ENCODE data around the gene SARS2. TPM values are rescaled to one million over a fixed set of nuclear protein-coding genes. Genes with fewer than 3 reads are reported as not detected.

SARS2 gene
- total RNA-seq, 1 experiment from 2014 or later = 74.7 TPM

- Mint-ChIP-seq H3K4me1 (peaks cover 10% of the 10 kb centered on the region), H3K4me3 (peak overlapping the region; percentile 82; the same call in 1 of the 2 replicates), H3K9me3 (peaks cover 7% of the 10 kb centered on the region), H3K27me3 (ENCODE audit: low read depth) (no peaks in the 10 kb centered on the region), H3K27ac (peak overlapping the region; percentile 31; the same call in 1 of the 2 replicates), H3K36me3 (peaks cover 51% of the 10 kb centered on the region)
- CTCF ChIA-PET = interaction anchor here (0.6 to 2.5 kb wide), 4 partner anchors 29 to 198 kb away, joined by 3 to 14 read pairs (median 3); partner anchors contain the start of genes NFKBIB and SIRT2
- no peak for ATAC-seq
- DNase-seq (ENCODE audit: low spot score) = no peak
- TF ChIP-seq MLX (CRISPR knock-in tag; IDR thresholded peaks at IDR 0.05) (no peak), USF1 (CRISPR knock-in tag; IDR thresholded peaks at IDR 0.05) (no peak), MXD4 (CRISPR knock-in tag; IDR thresholded peaks at IDR 0.05; ENCODE audit: borderline replicate concordance) (no peak), CREM (CRISPR knock-in tag; IDR thresholded peaks at IDR 0.05) (no peak), GABPB1 (CRISPR knock-in tag; IDR thresholded peaks at IDR 0.05) (no peak), E2F1 (CRISPR knock-in tag; IDR thresholded peaks at IDR 0.05) (no peak), ATF3 (CRISPR knock-in tag; conservative IDR thresholded peaks at IDR 0.05) (no peak), AR (CRISPR knock-in tag; IDR thresholded peaks at IDR 0.05) (no peak), JAZF1 (CRISPR knock-in tag; IDR thresholded peaks at IDR 0.05) (no peak), RELA (CRISPR knock-in tag; IDR thresholded peaks at IDR 0.05; ENCODE audit: borderline replicate concordance) (no peak), ZNF396 (CRISPR knock-in tag; IDR thresholded peaks at IDR 0.05; ENCODE audit: borderline replicate concordance) (no peak), NFE2L1 (CRISPR knock-in tag; IDR thresholded peaks at IDR 0.05) (no peak), ZBTB21 (CRISPR knock-in tag; IDR thresholded peaks at IDR 0.05; ENCODE audit: borderline replicate concordance) (no peak), NFYB (CRISPR knock-in tag; conservative IDR thresholded peaks at IDR 0.05; ENCODE audit: low read depth) (no peak), PRRX2 (CRISPR knock-in tag; IDR thresholded peaks at IDR 0.05) (no peak)
- POLR2A ChIA-PET = no interaction called here
Measured at GRCh38 chr19:38928391-38929001, 2.1 kb downstream of the SARS2 start.

GRCh38 chr19:38924388-38924787, 6.2 kb downstream of the SARS2 start:
- Mint-ChIP-seq H3K9me3 (0 out of 2 replicates have a peak, but pooled peaks cover 4% of the 10 kb centered on the region), H3K27me3 (ENCODE audit: low read depth) (no peaks in the 10 kb centered on the region), H3K4me1 (no peaks in the 10 kb centered on the region), H3K4me3 (no peak overlapping the region), H3K27ac (no peak overlapping the region), H3K36me3 (peaks cover 49% of the 10 kb centered on the region)
- TF ChIP-seq ZNF671 (CRISPR knock-in tag; IDR thresholded peaks at IDR 0.05) (no peak), SOX15 (CRISPR knock-in tag; IDR thresholded peaks at IDR 0.05) (no peak), CBFB (CRISPR knock-in tag; IDR thresholded peaks at IDR 0.05; ENCODE audit: low read depth) (no peak)
- ChIA-PET CTCF (no interaction called here), POLR2A (no interaction called here)
- ATAC-seq = no peak
- no peak for DNase-seq (ENCODE audit: low spot score)

Measured in WTC11 (cell line).